Kidney (tissue), 14 donors: Measurements from ENCODE around the gene RPL22. TPM values are rescaled to one million over a fixed set of nuclear protein-coding genes. Genes with fewer than 3 reads are reported as not detected.

ENCODE experiments used
- DNase-seq, 5 donors: peaks; one replicate each; pipeline ENCODE4 v3.0.0-alpha.2; 2013 to 2020
- FAIRE-seq: peaks from 2 replicates; lab custom pipeline; 2012; peaks lifted over from hg19 to GRCh38; lab: Jason Lieb, UNC
- H3K27ac ChIP-seq, 2 donors: one replicate each; pipeline ENCODE4 v1.7.0; 2013; ENCODE audit warnings: low read depth in 2 of 2, low read length in 2 of 2, inconsistent platforms in 1 of 2
- H3K27me3 ChIP-seq: one replicate; pipeline ENCODE4 v1.7.1; 2013; ENCODE audit warnings: low read length, inconsistent platforms; ENCODE audit not compliant: control insufficient read depth, insufficient read depth
- H3K36me3 ChIP-seq, 3 donors: one replicate each; pipeline versions ENCODE4 v1.7.0 to v1.7.1; 2013; ENCODE audit warnings: low read length in 3 of 3, control low read depth in 1 of 3, inconsistent platforms in 1 of 3; ENCODE audit not compliant: insufficient read depth in 3 of 3, control insufficient read depth in 2 of 3
- H3K4me1 ChIP-seq, 3 donors: one replicate each; pipeline versions ENCODE4 v1.7.0 to v1.7.1; 2013; ENCODE audit warnings: low read length in 3 of 3, inconsistent platforms in 1 of 3, low read depth in 1 of 3; ENCODE audit not compliant: control insufficient read depth in 2 of 3, insufficient read depth in 2 of 3
- H3K4me3 ChIP-seq, 3 donors: one replicate each; pipeline versions ENCODE4 v1.7.0 to v1.8.1; 2013; ENCODE audit warnings: low read length in 3 of 3, control low read depth in 1 of 3, inconsistent platforms in 1 of 3
- H3K9ac ChIP-seq, 3 donors: one replicate each; pipeline versions ENCODE4 v1.7.0 to v1.7.1; 2013; ENCODE audit warnings: low read length in 3 of 3, control low read depth in 1 of 3, inconsistent platforms in 1 of 3
- H3K9me3 ChIP-seq, 3 donors: one replicate each; pipeline versions ENCODE4 v1.7.0 to v1.7.1; 2013; ENCODE audit warnings: low read length in 3 of 3, control low read depth in 1 of 3, inconsistent platforms in 1 of 3; ENCODE audit not compliant: control insufficient read depth in 2 of 3, insufficient read depth in 1 of 3
- CTCF ChIP-seq: IDR thresholded peaks from 3 replicates; pipeline ENCODE4 v1.5.1; 2012; ENCODE audit warnings: mild to moderate bottlenecking, moderate library complexity, borderline replicate concordance; ENCODE audit not compliant: insufficient read depth; ENCODE audit errors: extremely low read depth
- intact Hi-C: fragments of 100-400 bp; cut with DNase I; formaldehyde crosslinking; loops from one replicate; pipeline ENCODE4 v1.11.1; 2022
- polyA plus RNA-seq: library from polyadenylated mRNA; stranded (reverse); fragments of 350-450 nt; fragmentation: Illumina TruSeq; extraction: RNeasy Lipid Tissue Mini Kit (QIAGEN cat#74804); gene quantifications from one replicate; pipeline ENCODE4 v1.2.3, GENCODE V29; 2014; ENCODE audit warnings: low read depth, low replicate concordance; ENCODE audit not compliant: insufficient read depth
- total RNA-seq: library from RNA; stranded (reverse); fragmentation: NEBNext Ultra II Directional; extraction: Animal tissue kit (Norgen Biotek cat#: 25700); gene quantifications from one replicate; pipeline ENCODE4 v1.2.1, GENCODE V29; 2021
- donor health status: control.
- donor health status: control.
- donor health status: control.
- donor health status: control.
- donor health status: control.
- donor health status: DM: yes; HTN: yes; CAD: no.
- donor health status: Normal renal cell carcinoma (clear cell type).

Gene RPL22
- total and polyA plus RNA-seq, 2 donors from 2014 or later: 377 to 605 TPM

GRCh38 chr1:6245086-6245868, 45.9 kb upstream of the RPL22 start:
- Histone ChIP-seq H3K27me3 (peaks cover 31% of the 10 kb centered on the region), H3K36me3 (no peaks in the 10 kb centered on the region), H3K4me3 (no peak overlapping the region), H3K27ac (no peak overlapping the region), H3K4me1 (peaks cover 0 to 4% (median 0%) of the 10 kb centered on the region in 3 donors), H3K9ac (no peak overlapping the region), H3K9me3 (no peaks in the 10 kb centered on the region)
- DNase-seq (peak; percentile 90 to 93 (median 92)), FAIRE-seq (no peak)
- peak; percentile 96 for TF ChIP-seq CTCF
- intact Hi-C loops: loop anchor here (10.0 kb wide), 1 partner anchor 190 kb away; no protein-coding TSS in a partner anchor

DNA sequence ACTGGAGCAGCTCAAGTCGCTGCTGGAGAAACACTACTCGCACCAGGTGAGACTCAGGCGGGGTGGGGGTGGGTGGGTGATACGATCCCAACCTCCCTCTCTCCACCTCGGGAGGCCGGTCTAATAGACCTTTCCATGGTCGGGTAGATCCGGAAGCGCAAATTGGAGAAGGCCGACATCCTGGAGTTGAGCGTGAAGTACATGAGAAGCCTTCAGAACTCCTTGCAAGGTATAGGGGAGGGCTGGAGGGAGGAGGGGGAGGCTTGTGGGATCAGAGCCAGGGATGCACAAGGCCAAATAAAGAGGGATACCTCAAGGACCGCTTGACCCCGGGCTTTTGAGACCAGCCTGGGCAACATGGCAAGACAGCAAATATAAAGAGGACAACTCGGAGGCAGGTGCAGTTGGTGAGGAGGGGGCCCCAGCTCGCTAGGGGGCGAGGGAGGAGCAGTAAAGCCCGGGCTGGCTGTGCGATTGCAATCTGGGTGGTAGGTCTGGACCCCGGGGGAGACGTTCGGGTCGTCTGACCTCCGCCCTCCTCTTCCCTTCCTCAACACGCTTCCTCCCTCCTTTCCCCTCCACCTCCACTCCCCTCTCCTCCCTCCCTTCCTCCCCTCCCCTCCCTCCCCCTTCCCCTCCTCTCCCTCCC, 45.1 kb upstream of the RPL22 start:
- Histone ChIP-seq H3K27ac (no peak overlapping the region), H3K36me3 (no peaks in the 10 kb centered on the region), H3K9ac (no peak overlapping the region), H3K4me1 (peaks cover 0 to 4% (median 0%) of the 10 kb centered on the region in 3 donors), H3K4me3 (no peak overlapping the region), H3K9me3 (no peaks in the 10 kb centered on the region), H3K27me3 (peaks cover 31% of the 10 kb centered on the region)
- no peak for FAIRE-seq
- no peak for TF ChIP-seq CTCF
- peak in 2 of 5 donors; percentile 70 for DNase-seq
- intact Hi-C loops: loop anchor here (10.0 kb wide), 1 partner anchor 190 kb away; no protein-coding TSS in a partner anchor

DNA sequence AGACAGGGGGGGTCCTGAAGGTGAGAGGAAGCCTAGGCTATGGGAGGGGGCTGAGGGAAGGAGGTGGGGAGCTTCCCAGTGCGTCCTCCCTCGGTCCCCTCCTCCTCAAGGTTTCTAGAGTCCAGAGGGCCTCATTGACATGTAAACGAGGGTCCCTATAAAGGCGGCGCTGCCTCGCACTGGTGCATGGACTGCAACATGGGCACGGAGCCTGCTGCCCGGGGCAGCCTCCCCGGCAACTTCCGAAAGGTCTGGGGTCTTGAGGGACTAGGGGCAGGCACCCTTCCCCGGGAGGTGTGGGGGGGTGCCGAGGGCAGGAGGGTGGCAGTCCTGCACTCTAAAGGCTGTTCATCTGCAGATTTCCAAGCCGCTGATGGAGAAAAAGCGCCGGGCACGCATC, 44.6 kb upstream of the RPL22 start, which contains the start of gene HES3:
HES3 (plus strand) TSS at position 187 of the 400 bp plus-strand sequence; CDS start at position 374, 187 bp downstream.
- H3K9me3 ChIP-seq: no peaks in the 10 kb centered on the region
- intact Hi-C loops: loop anchor here (10.0 kb wide), 1 partner anchor 189 kb away; no protein-coding TSS in a partner anchor
- H3K27ac ChIP-seq: no peak within 1 kb of the TSS
- TF ChIP-seq CTCF: no peak
- H3K4me3 ChIP-seq: no peak within 1 kb of the TSS
- peak in 2 of 5 donors; percentile 49 to 66 for DNase-seq
- no peak for FAIRE-seq
- no peaks in the 10 kb centered on the region for H3K36me3 ChIP-seq
- H3K9ac ChIP-seq: no peak within 1 kb of the TSS
- peaks cover 0 to 4% (median 0%) of the 10 kb centered on the region in 3 donors for H3K4me1 ChIP-seq
- H3K27me3 ChIP-seq: peaks cover 36% of the 10 kb centered on the region
